HG02588 (cell line): ENCODE results near the gene TRIM13.
"Not testable (repeated sequence)": the region's sequence is repeated elsewhere in the genome, so short reads cannot be mapped to it uniquely, and the experiment has no call there.

Source experiments
- ATAC-seq: cut with Tn5 transposase; IDR thresholded peaks from one replicate; pipeline ENCODE4 v1.9.1; 2021; ENCODE audit warnings: mild to moderate bottlenecking, moderate library complexity; ENCODE audit not compliant: unreplicated experiment

TRIM13 gene, protein sequence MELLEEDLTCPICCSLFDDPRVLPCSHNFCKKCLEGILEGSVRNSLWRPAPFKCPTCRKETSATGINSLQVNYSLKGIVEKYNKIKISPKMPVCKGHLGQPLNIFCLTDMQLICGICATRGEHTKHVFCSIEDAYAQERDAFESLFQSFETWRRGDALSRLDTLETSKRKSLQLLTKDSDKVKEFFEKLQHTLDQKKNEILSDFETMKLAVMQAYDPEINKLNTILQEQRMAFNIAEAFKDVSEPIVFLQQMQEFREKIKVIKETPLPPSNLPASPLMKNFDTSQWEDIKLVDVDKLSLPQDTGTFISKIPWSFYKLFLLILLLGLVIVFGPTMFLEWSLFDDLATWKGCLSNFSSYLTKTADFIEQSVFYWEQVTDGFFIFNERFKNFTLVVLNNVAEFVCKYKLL

DNA sequence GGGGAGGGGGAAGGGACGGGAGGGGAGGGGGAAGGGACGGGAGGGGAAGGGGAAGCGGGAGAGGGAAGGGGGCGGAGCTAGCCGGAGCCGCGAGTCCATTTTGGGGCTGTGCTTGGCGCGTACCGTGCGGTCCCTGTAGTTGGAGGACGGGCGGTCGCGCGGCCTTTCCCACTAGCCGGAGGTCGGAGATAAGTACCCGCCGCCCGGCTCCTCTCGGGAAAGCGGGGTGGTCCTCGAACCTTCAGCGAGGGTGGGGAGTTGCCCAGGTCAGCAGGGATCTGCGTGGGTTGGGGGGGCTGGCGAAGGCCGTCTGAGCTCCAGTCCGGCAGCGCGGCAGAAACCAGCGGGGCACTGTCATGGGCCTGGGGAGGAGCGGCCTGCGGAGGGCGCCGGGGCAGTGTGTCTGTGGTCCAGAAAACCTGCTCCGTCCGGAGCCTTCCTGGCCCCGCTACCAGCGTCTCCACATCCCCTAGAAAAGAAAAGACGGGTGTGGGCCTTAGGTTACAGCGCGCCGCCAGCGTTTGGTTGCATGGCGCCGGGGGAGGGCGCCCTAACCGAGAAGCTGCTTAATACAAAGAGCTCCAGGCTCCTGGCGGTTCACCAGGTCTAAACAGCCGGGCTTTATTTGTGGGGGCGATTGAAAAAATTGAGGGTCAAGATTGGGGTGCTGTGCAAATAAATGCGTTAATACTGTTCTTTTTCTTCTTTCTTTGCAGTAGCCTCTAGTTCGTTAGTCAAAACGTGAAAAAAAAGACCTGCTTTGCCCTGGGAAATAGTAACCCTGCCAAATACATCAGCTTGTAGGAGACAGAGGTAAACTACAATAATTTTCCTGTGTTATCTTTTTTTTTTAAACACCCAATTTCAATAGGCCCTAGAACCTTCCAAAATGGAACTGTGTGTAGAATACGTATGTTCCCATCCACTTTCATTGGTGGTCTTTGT is at the start of gene TRIM13:
Gene TRIM13, plus strand, starts transcription at position 92 of the 945 bp plus-strand sequence. CDS start 14,899 bp downstream, outside the sequence.
- ATAC-seq: peak; percentile 74

DNA sequence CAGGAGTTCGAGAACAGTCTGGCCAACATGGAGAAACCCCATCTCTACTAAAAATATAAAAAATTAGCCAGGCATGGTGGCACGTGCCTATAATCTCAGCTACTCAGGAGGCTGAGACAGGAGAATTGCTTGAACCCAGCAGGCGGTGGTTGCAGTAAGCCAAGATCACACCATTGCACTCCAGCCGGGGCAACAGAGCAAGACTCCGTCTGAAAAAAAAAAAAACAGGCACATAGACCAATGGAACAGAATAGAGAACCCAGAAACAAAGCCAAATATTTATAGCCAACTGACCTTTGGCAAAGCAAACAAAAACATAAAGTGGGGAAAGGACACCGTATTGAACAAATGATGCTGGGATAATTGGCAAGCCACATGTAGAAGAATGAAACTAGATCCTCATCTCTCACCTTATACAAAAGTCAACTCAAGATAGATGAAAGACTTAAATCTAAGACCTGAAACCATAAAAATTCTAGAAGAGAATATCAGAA is 48.0 kb upstream of the TRIM13 start:
- ATAC-seq: not testable (repeated sequence)

DNA sequence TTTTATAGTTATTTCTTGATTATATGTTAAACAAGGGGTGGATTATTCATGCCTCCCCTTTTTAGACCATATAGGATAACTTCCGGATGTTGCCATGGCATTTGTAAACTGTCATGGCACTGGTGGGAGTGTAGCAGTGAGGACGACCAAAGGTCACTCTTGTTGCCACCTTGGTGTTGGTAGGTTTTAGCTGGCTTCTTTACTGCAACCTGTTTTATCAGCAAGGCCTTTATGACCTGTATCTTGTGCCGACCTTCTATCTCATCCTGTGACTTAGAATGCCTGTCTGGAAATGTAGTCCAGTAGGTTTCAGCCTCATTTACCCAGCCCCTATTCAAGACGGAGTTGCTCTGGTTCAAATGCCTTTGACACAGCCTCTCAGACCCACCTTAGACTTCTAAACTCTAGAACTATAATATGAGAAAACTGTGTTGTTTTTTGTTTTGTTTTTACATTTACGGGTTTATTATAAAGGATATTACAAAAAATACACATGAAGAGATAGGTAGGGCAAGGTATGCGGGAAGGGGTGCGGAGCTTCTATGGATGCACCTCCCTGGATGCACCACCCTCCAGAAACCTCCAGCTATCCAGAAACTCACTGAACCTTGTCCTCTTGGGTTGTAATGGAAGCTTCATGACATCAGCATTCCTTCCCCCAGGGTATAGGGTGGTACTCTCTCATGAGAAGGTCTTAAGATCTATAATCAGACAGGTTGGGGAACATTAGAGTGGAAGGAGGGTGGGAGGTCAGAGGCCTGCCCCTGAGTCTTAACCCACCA is 44.9 kb upstream of the TRIM13 start:
- ATAC-seq: no peak

DNA sequence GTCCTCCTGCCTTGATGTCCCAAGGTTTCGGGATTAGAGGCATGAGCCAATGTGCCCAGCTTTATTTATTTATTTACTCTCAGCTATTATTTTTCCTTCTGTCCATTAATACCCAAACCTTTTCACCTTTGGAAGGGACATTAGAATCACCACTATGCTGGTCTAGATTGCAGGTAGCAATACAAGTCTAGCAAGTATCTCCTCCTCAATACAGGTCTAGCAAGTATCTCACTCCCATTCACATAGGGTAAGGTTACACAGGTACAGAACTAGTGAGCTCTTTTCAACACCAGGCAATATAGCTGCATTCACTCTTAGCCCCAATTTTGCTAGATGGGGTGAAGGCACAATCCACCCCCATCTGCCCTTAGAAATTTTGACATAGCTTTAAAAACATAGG is 43.3 kb upstream of the TRIM13 start:
- ATAC-seq: no peak

DNA sequence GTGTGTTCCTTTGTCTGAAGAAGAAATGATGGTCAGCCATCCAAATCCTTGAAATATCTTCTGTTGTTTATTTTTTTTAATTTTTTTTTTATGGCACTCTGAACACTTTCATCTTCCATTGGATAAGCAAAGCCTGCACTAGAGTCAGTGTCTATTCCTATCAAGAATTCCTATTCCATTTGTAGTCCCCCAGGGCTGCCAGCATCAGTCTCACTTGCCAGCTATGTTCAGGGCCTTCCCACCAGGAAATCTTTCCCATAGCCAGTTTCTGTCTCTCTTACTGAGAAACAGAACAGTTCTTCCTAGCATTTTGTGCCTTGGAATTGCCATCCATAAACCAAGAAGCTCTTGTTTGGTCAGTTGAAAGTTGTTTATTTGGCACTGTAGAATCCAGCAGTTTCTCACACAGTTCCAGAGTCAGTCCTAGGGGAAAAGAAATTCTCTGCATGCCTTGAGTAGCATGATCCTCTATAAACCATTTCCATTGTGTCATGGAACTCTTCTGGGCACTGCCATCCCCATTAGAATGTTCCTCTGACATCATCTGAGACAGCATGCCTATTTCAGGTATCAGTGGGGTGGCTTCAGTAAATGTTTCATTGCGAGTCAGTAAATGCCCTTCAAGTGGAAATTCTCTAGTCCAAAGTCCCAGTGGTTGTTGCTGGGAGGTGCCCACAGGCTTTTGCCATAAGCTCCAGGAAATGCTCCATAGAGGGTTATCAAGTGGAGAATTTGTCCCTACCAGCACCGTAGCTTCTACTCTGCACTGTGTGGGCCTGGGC is 42.0 kb upstream of the TRIM13 start:
- no peak for ATAC-seq

DNA sequence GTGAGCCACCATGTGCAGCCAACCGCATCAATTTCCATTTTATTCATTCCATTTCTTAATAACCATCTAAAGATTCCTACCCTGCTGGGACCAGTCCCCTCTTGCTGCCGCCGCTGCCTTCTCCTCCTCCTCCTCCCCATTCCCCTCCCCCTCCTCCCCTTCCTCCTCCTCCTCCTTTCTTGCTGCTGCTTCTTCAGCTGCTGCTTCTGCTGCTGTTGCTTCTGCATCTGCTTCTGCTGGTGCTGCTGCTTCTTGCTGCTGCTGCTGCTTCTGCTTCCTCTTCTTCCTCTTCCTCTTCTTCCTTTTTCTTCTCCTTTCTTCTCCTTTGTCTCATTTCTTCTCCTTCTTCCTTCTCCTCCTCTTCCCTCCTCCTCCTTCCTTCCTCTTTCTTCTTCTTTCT is 40.7 kb upstream of the TRIM13 start:
- ATAC-seq: no peak

DNA sequence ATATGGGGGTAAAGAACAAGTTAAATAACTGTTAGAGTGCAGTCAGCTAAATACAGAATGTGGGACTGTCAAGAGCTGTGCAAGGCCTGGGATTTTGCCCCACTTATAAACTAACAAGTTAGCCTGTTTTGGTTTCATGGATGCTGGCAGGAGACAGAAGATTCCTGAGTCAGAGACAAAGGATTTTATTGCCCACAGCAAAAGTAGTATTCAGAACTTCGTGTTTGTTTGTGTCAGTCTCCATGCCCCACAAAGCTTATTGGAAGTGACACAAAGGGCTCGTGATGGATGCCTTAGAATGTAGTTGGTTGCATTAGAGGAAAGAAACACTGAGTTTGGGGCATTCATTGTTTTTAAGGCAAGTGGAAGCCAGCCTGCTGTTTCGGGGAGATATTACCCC is 38.5 kb upstream of the TRIM13 start:
- no peak for ATAC-seq

DNA sequence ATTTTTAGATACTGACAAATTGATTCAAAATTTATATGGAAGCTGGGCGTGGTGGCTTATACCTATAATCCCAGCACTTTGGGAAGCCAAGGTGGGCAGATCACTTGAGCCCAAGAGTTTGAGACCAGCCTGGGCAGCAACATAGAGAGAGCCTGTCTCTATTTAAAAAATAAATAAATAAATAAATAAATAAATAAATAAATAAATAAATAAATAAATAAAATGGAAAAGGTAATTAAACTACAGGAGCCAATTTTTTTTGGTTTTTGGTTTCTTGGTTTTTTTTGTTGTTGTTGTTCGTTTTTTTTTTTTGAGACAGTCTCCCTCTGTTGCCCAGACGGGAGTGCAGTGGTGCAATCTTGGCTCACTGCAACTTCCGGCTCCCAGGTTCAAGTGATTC is 29.4 kb upstream of the TRIM13 start:
- ATAC-seq: no peak

DNA sequence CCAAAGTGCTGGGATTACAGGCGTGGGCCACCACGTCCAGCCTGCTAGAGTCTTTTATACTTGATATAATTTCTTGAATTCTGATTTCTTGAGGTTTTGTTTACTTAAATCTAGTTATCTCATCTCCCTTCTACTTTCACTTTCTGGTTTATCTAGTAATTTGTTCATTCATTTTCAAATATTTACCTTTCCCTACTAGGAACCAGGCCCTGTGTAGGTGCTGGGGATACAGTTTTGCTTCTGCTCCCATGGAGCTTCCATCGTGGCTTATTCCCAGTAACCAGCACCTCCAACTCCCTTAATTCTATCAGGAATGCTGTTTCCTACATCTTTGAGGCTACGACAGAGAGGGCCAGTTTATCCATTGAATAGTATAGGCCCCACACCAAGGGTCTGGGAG is 24.1 kb upstream of the TRIM13 start:
- ATAC-seq: no peak

DNA sequence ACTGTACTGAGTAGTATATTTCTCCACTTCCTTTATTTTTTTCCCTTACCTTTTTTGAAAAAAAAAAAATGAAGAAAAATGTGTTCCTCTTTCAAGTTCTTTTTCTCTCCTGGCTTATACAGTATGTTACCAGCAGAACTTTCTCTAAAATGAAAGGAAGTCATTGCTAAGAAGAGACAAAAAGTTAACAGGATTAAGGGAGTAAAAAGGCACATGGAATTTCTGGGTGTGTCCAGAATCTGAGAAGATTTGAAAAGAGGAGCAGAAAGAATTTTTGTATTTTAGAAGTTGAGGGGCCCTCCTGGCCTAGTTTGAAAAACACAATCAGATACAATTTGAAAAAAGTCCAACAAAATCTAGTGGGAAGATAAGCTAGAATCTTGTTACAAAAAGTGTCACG is 21.0 kb upstream of the TRIM13 start:
- ATAC-seq: no peak

DNA sequence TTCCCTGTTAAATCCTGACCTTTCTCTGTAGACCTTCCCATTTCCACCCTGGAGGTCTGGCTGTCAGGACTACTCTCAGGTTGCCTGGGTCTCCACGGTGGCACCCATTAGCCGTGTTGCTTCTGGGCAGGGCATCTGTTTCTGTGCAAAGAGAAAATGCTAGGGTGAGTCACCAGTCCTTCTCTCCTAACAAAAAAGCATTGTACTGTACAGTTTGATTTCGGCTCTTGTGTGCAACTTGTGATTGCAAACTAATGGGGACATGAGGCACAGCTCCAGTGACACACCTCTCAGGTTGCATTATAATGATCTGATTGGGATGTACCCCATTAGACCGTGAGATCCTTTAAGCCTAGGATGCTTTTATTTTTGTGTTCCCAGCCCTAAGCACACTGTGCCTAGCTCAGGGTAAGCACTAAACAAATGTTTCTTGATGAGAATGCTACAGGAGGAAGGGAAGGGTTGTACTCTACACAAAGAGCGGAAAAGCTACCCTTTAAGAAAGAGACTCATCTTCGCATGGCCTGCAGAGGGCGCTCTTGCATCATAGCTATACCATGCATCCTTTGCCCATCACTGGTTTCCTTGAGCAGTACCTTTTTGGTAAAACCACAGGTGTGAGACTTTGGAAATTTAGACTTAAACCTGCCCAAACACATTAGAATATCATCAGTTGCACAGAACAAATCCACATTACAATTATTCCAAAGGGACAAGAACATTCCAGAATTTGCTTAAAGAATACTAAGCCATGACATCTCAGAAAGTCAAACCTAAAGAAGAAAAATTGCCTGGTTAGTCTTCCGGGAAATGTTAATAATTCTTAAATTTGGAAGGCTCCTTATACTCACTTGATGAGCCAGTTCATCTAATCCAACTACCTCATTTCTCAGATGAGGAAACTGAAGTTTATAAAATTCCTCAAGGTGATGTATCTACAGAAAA is 20.3 kb upstream of the TRIM13 start:
- ATAC-seq: no peak

DNA sequence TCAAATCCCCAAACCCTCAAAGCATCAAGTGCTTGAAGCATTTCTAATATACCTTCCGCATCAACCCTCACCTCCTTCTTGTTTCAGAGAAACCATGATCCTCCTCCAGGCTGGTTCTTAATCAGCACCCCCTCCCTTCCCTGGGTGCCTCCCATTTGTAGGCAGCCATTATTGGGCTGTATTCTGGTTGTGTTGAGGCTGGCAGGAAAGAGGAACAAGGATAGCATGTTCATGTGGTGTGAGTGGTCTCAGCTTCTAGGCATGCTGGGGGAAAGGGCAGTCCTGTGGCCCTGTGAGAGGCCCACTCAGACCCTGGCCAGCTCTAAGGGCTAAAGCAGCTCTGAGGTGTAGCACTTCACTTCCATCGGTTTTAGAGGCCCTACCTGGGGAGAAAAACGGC is 18.9 kb upstream of the TRIM13 start:
- no peak for ATAC-seq

DNA sequence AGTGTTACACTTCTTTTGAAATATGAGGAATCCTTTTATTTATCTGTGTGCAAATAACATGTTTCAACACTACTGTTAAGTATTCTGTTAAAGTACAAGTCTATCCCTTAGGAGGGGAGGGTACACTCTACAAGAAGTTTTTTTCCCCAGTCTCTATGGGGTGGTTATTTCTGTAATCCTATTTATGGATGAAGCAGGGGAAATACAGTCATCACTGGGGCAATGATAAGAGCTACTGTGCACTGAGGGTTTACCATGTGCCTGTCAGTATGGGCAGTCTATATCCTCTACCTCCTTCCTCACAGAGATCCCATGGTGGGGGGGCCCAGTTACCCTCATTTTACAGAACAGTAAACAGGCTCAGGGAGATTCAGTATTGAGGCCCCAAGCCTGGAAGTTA is 16.6 kb upstream of the TRIM13 start:
- ATAC-seq: no peak

DNA sequence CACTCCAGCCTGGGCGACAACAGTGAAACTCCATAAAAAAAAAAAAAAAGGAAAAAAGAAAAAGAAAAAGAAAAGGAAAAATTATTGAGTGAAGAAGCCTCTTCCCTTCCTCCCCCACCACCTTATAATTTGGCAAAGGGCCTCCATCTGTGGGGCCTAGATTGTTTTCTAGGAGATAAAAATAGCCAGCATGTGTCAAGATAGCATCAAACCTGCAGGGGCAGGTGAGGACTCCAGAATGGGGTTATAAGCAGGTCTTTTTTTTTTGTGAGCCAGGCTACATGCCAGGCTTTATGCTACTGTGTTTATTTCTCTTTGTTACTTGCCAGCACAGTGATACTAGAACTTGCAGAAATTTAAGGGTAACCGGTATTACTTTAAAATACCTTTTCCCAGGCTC is 11.7 kb upstream of the TRIM13 start:
- ATAC-seq: no peak

DNA sequence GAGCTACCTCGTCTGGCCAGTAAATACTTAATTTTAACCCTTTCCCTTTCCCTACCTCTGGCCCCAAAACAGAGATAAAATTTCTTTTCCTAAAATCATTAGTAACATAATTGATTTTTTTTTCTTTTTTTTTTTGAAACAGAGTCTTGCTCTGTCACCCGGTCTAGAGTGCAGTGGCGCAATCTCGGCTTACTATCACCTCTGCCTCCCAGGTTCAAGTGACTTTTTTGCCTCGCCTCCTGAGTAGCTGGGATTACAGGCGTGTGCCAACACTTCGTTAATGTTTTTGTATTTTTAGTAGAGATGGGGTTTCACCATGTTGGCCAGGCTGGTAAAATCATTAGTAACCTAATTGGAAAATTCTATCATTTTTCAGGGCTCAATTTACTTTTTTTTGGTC is 10.4 kb upstream of the TRIM13 start:
- ATAC-seq: no peak

DNA sequence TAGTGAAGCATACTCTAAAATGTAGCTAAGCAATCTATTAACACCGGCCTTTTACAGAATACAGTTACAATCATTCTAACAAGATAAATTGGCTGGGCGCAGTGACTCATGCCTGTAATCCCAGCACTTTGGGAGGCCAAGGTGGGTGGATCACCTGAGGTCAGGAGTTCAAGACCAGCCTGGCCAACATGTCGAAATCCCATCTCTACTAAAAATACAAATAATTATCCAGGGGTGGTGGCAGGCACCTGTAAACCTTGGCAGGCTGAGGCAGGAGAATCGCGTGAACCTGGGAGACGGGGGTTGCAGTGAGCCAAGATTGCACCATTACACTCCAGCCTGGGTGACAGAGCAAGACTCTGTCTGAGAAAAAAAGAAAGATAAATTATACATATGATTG is 6.2 kb upstream of the TRIM13 start:
- ATAC-seq: not testable (repeated sequence)

DNA sequence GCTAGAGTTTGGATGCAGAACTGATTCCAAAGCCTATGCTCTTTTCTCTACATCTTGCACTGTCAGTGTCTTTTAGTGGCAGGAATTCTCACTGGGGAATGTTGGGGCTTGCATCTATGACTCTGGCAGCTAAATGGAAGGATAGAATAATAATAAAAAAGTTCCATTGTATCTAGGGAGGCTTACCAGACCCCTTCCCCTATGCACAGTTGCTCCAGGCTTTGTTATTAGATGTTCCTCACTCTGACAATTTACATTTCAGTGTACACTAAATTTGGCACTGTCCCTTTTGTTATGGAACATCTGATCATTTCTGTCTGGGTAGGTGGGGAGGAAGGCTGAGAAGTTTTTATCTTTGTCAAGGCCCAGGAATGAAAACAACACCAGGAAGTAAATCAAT is 3.7 kb upstream of the TRIM13 start:
- ATAC-seq: no peak

DNA sequence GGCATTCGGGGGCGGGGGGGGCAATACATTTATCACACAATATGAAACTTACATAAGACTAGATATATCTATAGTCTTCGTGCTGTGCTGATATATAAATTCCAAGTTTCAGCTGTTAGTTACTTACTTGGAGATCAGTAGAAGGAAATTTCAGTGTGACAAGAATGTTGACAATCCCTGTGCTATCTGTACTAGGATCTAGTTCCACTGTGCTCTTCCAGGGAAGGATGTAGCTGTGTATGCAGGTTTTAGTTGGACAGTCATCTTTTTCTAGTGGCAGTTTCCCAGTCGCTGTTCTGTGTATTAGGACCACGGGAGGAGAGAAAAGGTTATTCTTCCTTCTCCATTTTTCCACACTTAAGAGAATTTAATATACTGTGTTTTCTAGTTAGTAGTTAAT is 3.2 kb upstream of the TRIM13 start:
- no peak for ATAC-seq

DNA sequence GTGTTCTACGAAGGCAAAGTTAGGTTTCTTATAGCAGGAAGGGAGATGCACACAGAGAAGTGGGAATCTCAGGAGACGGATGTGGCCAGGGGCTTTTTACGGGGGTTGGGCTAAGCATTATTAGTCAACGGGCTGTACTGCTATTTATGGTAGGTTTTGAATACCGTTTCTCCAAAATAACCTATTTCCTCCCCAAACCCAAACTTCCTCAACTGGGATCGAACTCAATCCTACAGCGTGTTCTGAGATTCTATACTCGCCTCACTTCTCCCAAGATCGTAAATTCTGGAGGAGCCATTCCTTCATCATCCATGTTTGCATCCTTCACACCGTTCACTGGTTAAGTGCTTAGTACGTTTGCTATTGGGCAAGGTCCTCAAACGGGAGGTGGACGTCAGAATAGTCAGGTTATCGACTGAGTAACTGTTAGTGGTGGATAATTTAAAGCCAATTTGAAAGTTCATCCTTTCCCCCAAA is 1.2 kb upstream of the TRIM13 start:
- no peak for ATAC-seq
